HG03575 (cell line): ENCODE results near the gene FASTK.

Source experiments
- ATAC-seq: cut with Tn5 transposase; IDR thresholded peaks from one replicate; pipeline ENCODE4 v1.9.1; 2021; ENCODE audit not compliant: unreplicated experiment, insufficient number of reproducible peaks, low FRiP score; ENCODE audit errors: extremely low read depth

Gene FASTK

GRCh38 chr7:151119902-151120301 is 39.3 kb upstream of the FASTK start:
- no peak for ATAC-seq

- no peak for ATAC-seq
Measured at GRCh38 chr7:151119055-151119415, 38.4 kb upstream of the FASTK start.

GRCh38 chr7:151118108-151119054 is 37.8 kb upstream of the FASTK start:
- no peak for ATAC-seq

- ATAC-seq: no peak
Measured at GRCh38 chr7:151117565-151117964, 37.0 kb upstream of the FASTK start.

GRCh38 chr7:151116603-151117440 is 36.2 kb upstream of the FASTK start:
- no peak for ATAC-seq

- ATAC-seq: no peak
Measured at GRCh38 chr7:151115836-151116418, 35.3 kb upstream of the FASTK start.

- no peak for ATAC-seq
Measured at GRCh38 chr7:151115121-151115835, 34.7 kb upstream of the FASTK start.

GRCh38 chr7:151114151-151115090 is 33.8 kb upstream of the FASTK start:
- no peak for ATAC-seq

- ATAC-seq: no peak
Measured at GRCh38 chr7:151113344-151114150, 32.9 kb upstream of the FASTK start.

GRCh38 chr7:151110941-151111645 is 30.5 kb upstream of the FASTK start:
- no peak for ATAC-seq

GRCh38 chr7:151110236-151110940 is 29.8 kb upstream of the FASTK start:
- ATAC-seq: no peak

- no peak for ATAC-seq
Measured at GRCh38 chr7:151109094-151110048, 28.8 kb upstream of the FASTK start.

- ATAC-seq: no peak
Measured at GRCh38 chr7:151107882-151108281, 27.3 kb upstream of the FASTK start.

GRCh38 chr7:151104411-151105235 is 24.0 kb upstream of the FASTK start:
- no peak for ATAC-seq
